HepG2 (cell line): ENCODE results near the gene MARS1.

Experiments
- ZNF24 ChIP-seq: fragments of 450-650 bp; IDR thresholded peaks from 2 replicates; pipeline ENCODE4 v1.6.1; 2017; ENCODE audit warnings: antibody characterized with exemption, mild to moderate bottlenecking
- ZNF496 ChIP-seq: sonication (generic); formaldehyde crosslinking; IDR thresholded peaks from 2 replicates; pipeline ENCODE4 v1.8.1; 2023; ENCODE audit warnings: mild to moderate bottlenecking, moderate library complexity, missing genetic modification reagents; ENCODE audit not compliant: insufficient replicate concordance

DNA sequence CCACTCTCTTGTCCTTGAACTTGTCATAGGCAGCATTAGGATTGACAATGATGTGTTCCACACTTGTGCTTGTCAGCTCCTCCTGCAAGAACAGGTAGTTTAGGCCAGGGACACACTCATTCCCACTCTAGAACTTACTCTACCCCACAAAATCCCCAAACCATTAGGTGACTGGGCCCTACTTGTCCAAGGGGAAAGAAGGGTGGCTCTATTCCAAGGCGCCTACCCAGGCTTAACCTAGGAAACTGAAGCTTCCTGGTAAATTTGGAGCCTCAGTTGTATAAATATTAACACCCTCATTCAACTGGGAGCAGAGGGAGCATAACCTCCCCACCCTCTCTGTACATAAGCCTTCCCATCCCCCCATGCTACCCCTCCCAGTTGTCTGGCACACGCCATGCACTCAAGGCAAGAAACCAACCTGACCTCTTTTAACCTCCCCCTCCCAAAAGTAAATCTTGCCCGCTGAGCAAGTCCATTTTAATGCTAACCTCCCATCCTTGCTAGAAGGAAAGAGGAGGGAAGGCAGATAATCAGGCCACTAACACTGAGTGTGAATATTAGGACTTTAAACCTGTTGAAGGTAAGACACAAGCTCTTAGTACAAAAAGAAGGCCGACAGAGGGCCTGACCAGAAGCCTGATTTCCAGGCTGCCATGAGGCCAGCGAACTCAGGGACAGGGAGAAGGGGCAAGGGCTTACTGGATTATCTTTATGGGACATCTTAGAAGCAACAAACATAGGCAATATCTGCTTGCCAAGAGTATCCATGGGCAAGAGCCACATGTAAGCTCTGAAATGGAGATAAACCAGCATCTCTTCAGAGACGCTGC, 48.1 kb downstream of the MARS1 start:
- TF ChIP-seq ZNF24 (no peak), ZNF496 (CRISPR knock-in tag) (no peak)
